Common myeloid progenitor, CD34-positive (primary cell): ENCODE measurements around the gene SLC35A5. TPM values are rescaled to one million over a fixed set of nuclear protein-coding genes. Genes with fewer than 3 reads are reported as not detected.
A peak's percentile ranks its signal among the peaks of the same experiment; 100 is the strongest.
"Not testable (repeated sequence)": the region's sequence is repeated elsewhere in the genome, so short reads cannot be mapped to it uniquely, and the experiment has no call there.

Experiments used
- CTCF ChIA-PET: fragments of 350-600 bp; sonication (Branson Sonifier 250); formaldehyde crosslinking; loops from one replicate; lab custom pipeline; 2021; ENCODE audit warnings: antibody characterized with exemption; lab: Charles Lee
- POLR2A ChIA-PET: fragments of 350-600 bp; sonication (Branson Sonifier 250); formaldehyde crosslinking; loops from one replicate; lab custom pipeline; 2021; ENCODE audit warnings: antibody characterized with exemption; lab: Charles Lee
- DNase-seq, 3 donors: peaks; one replicate each; pipeline versions ENCODE4 v3.0.0 to v3.0.0-alpha.2; 2013
- H3K27ac ChIP-seq, 2 experiments: 1 replicate in 1 of 2; 2 replicates in 1 of 2; pipeline ENCODE4 v1.7.0; 2013; ENCODE audit warnings: inconsistent platforms in 2 of 2, low read length in 2 of 2, mild to moderate bottlenecking in 2 of 2, low read depth in 1 of 2, moderate library complexity in 1 of 2; ENCODE audit not compliant: severe bottlenecking in 2 of 2, insufficient read depth in 1 of 2, poor library complexity in 1 of 2
- H3K27me3 ChIP-seq, 5 experiments: replicated peaks in 2 of 5; 1 replicate in 3 of 5; 2 replicates in 2 of 5; pipeline versions ENCODE4 v1.6.1 to v1.7.0; 2013; ENCODE audit warnings: low read length in 4 of 5, mild to moderate bottlenecking in 2 of 5, moderate library complexity in 2 of 5, inconsistent platforms in 1 of 5; ENCODE audit not compliant: insufficient read depth in 5 of 5, control insufficient read depth in 4 of 5
- H3K36me3 ChIP-seq, 4 experiments: 1 replicate in 2 of 4; 2 replicates in 2 of 4; pipeline versions ENCODE4 v1.6.1 to v1.7.0; 2013; ENCODE audit warnings: low read length in 3 of 4, control low read depth in 1 of 4, mild to moderate bottlenecking in 1 of 4; ENCODE audit not compliant: control insufficient read depth in 4 of 4, insufficient read depth in 4 of 4
- H3K4me1 ChIP-seq, 4 experiments: 1 replicate in 3 of 4; 2 replicates in 1 of 4; pipeline versions ENCODE4 v1.6.1 to v1.7.1; 2013; ENCODE audit warnings: low read length in 3 of 4, mild to moderate bottlenecking in 3 of 4, control low read depth in 1 of 4, inconsistent platforms in 1 of 4, moderate library complexity in 1 of 4; ENCODE audit not compliant: control insufficient read depth in 4 of 4, insufficient read depth in 4 of 4; ENCODE audit errors: control extremely low read depth in 1 of 4
- H3K4me3 ChIP-seq, 7 experiments: 1 replicate in 4 of 7; 2 replicates in 3 of 7; pipeline versions ENCODE4 v1.5.1 to v1.7.0; 2013; ENCODE audit warnings: mild to moderate bottlenecking in 7 of 7, low read length in 6 of 7, moderate library complexity in 6 of 7, inconsistent platforms in 2 of 7, low read depth in 2 of 7, control low read depth in 1 of 7; ENCODE audit not compliant: insufficient read depth in 4 of 7, control insufficient read depth in 1 of 7; ENCODE audit errors: extremely low read depth in 1 of 7
- H3K9me3 ChIP-seq, 5 experiments: 1 replicate in 4 of 5; 2 replicates in 1 of 5; pipeline versions ENCODE4 v1.6.1 to v1.7.1; 2013; ENCODE audit warnings: low read length in 4 of 5, mild to moderate bottlenecking in 2 of 5, inconsistent platforms in 1 of 5, low read depth in 1 of 5, moderate library complexity in 1 of 5; ENCODE audit not compliant: control insufficient read depth in 4 of 5, insufficient read depth in 2 of 5; ENCODE audit errors: control extremely low read depth in 1 of 5
- WGBS: methylation state at CpG from one replicate; pipeline ENCODE4 v1.1.5; 2013; ENCODE audit not compliant: insufficient coverage; 5-methylcytosine and 5-hydroxymethylcytosine counted together
- polyA plus RNA-seq: library from polyadenylated mRNA; unstranded; fragments of 120-200 nt; gene quantifications from one replicate; pipeline ENCODE4 v1.2.1, GENCODE V29; 2013

SLC35A5 gene
- polyA plus RNA-seq: 32.4 TPM

- Histone ChIP-seq H3K27ac (peak within 1 kb of the TSS; percentile 91 to 95), H3K27me3 (no peaks in the 10 kb centered on the region), H3K4me1 (peaks cover 12 to 38% (median 31%) of the 10 kb centered on the region in 4 experiments), H3K36me3 (peaks cover 0 to 10% (median 5%) of the 10 kb centered on the region in 4 experiments), H3K9me3 (no peaks in the 10 kb centered on the region), H3K4me3 (peak within 1 kb of the TSS; percentile 86 to 100 (median 95))
- ChIA-PET POLR2A (interaction anchor here (0.6 kb wide), 2 partner anchors 115 to 1166 kb away, joined by 3 read pairs; no protein-coding TSS in a partner anchor), CTCF (interaction anchor here (1.1 to 1.9 kb wide), 4 partner anchors 17 to 227 kb away, joined by 3 to 10 read pairs (median 4); no protein-coding TSS in a partner anchor)
- under 1% methylated on average over 53 of the region's 58 CpGs for WGBS
- DNase-seq: peak; percentile 98 to 99 (median 99)
These were observed at the start of gene SLC35A5, which contains the start of gene ATG3 for GRCh38 chr3:112561734-112562529. Gene SLC35A5, plus strand, starts transcription at chr3:112562045. Its CDS starts 1,359 bp downstream, at chr3:112563404. Gene ATG3, minus strand, starts transcription at chr3:112561962. Its CDS starts 434 bp downstream, at chr3:112561528.

GRCh38 chr3:112512320-112512719, 49.5 kb upstream of the SLC35A5 start:
- no peak overlapping the region for H3K4me3 ChIP-seq
- ChIA-PET POLR2A (no interaction called here), CTCF (no interaction called here)

GRCh38 chr3:112514527-112515128, 47.2 kb upstream of the SLC35A5 start:
- POLR2A ChIA-PET: no interaction called here
- CTCF ChIA-PET: interaction anchor here (0.9 to 1.6 kb wide), 3 partner anchors 48 to 221 kb away, joined by 4 to 6 read pairs (median 5); partner anchors contain the start of genes CD200 and SLC9C1
- H3K27me3 ChIP-seq: no peaks in the 10 kb centered on the region
- DNase-seq: no peak
- H3K9me3 ChIP-seq: peaks cover 0 to 7% (median 2%) of the 10 kb centered on the region in 5 experiments
- no peak overlapping the region for H3K4me3 ChIP-seq
- H3K36me3 ChIP-seq: no peaks in the 10 kb centered on the region
- no peak overlapping the region for H3K27ac ChIP-seq
- no CpG with 5 or more reads among the region's 2 CpGs for WGBS
- peaks cover 0 to 4% (median 0%) of the 10 kb centered on the region in 4 experiments for H3K4me1 ChIP-seq

More at GRCh38 chr3:112512320-112512719, 49.5 kb upstream of the SLC35A5 start:
- Histone ChIP-seq H3K27me3 (no peaks in the 10 kb centered on the region), H3K4me1 (peaks cover 0 to 4% (median 2%) of the 10 kb centered on the region in 4 experiments), H3K27ac (no peak overlapping the region), H3K9me3 (peaks cover 0 to 9% (median 2%) of the 10 kb centered on the region in 5 experiments), H3K36me3 (no peaks in the 10 kb centered on the region)
- DNase-seq: peak in 1 of 3 donors; percentile 13

- DNase-seq: peak; percentile 16 to 68 (median 55)
- H3K27me3 ChIP-seq, H3K9me3 ChIP-seq, POLR2A ChIA-PET, H3K4me3 ChIP-seq, H3K27ac ChIP-seq, H3K36me3 ChIP-seq: not testable (repeated sequence)
- WGBS: no CpG with 5 or more reads among the region's 3 CpGs
- peaks cover 4 to 15% (median 5%) of the 10 kb centered on the region in 4 experiments for H3K4me1 ChIP-seq
- CTCF ChIA-PET: interaction anchor here (0.7 to 3.9 kb wide), 18 partner anchors 54 to 419 kb away, joined by 3 to 33 read pairs (median 3); partner anchors contain the start of gene CD200
These were observed 42.9 kb upstream of the SLC35A5 start for GRCh38 chr3:112518970-112519369.

GRCh38 chr3:112519424-112520001, 42.3 kb upstream of the SLC35A5 start:
- H3K4me1 ChIP-seq: peaks cover 4 to 15% (median 5%) of the 10 kb centered on the region in 4 experiments
- H3K4me3 ChIP-seq: no peak overlapping the region
- DNase-seq: peak; percentile 82 to 89 (median 87)
- no peaks in the 10 kb centered on the region for H3K9me3 ChIP-seq
- no peak overlapping the region for H3K27ac ChIP-seq
- no peaks in the 10 kb centered on the region for H3K27me3 ChIP-seq
- POLR2A ChIA-PET: no interaction called here
- no CpG with 5 or more reads among the region's 2 CpGs for WGBS
- peaks cover 0 to 1% (median 0%) of the 10 kb centered on the region in 4 experiments for H3K36me3 ChIP-seq
- CTCF ChIA-PET: interaction anchor here (0.7 to 3.9 kb wide), 27 partner anchors 13 to 408 kb away, joined by 3 to 33 read pairs (median 4); partner anchors contain the start of genes CD200 and SLC9C1

- H3K4me3 ChIP-seq, H3K9me3 ChIP-seq, CTCF ChIA-PET, POLR2A ChIA-PET, H3K27me3 ChIP-seq, DNase-seq, H3K27ac ChIP-seq: not testable (repeated sequence)
- peaks cover 4 to 11% (median 5%) of the 10 kb centered on the region in 4 experiments for H3K4me1 ChIP-seq
- peaks cover 7 to 25% (median 9%) of the 10 kb centered on the region in 4 experiments for H3K36me3 ChIP-seq
- no CpG with 5 or more reads among the region's 6 CpGs for WGBS
These were observed 37.7 kb upstream of the SLC35A5 start for GRCh38 chr3:112524127-112524526.
